GM23338 (cell line): ENCODE data around the gene FYN. TPM values are rescaled to one million over a fixed set of nuclear protein-coding genes. Genes with fewer than 3 reads are reported as not detected.

ENCODE experiments used
- ATAC-seq: fragments of 200-7000 bp; cut with Tn5 transposase; 3 replicates; pipeline ENCODE4 v1.9.1; 2020
- DNase-seq: peaks from one replicate; pipeline ENCODE4 v3.0.0-alpha.2; 2015; ENCODE audit warnings: low spot score
- H2AFZ ChIP-seq: fragments of 200-600 bp; sonication (generic); 2 replicates; pipeline ENCODE4 v1.8.0; 2016; ENCODE audit warnings: antibody characterized with exemption, mild to moderate bottlenecking, moderate library complexity
- H3F3A ChIP-seq: fragments of 200-600 bp; sonication (generic); replicated peaks from 2 replicates; pipeline ENCODE4 v1.8.0; 2017; ENCODE audit warnings: antibody characterized with exemption, mixed run types, low read depth
- H3K27ac ChIP-seq: fragments of 200-600 bp; sonication (generic); 2 replicates; pipeline ENCODE4 v1.6.1; 2016; ENCODE audit warnings: low read depth
- H3K27me3 ChIP-seq: fragments of 200-600 bp; sonication (generic); 2 replicates; pipeline ENCODE4 v1.8.0; 2016; ENCODE audit warnings: mild to moderate bottlenecking, mixed run types, moderate library complexity; ENCODE audit not compliant: insufficient read depth
- H3K36me3 ChIP-seq: fragments of 200-600 bp; sonication (generic); 2 replicates; pipeline ENCODE4 v1.8.0; 2016; ENCODE audit warnings: mild to moderate bottlenecking; ENCODE audit not compliant: insufficient read depth
- H3K4me1 ChIP-seq: fragments of 200-600 bp; sonication (generic); 2 replicates; pipeline ENCODE4 v1.8.0; 2016; ENCODE audit warnings: mild to moderate bottlenecking, moderate library complexity; ENCODE audit not compliant: insufficient read depth
- H3K4me2 ChIP-seq: fragments of 200-600 bp; sonication (generic); 2 replicates; pipeline ENCODE4 v1.7.1; 2017; ENCODE audit warnings: mixed run types
- H3K4me3 ChIP-seq: fragments of 200-600 bp; sonication (generic); 2 replicates; pipeline ENCODE4 v1.6.1; 2016; ENCODE audit warnings: mixed run types
- H3K79me2 ChIP-seq: fragments of 200-600 bp; sonication (generic); replicated peaks from 2 replicates; pipeline ENCODE4 v1.8.0; 2017; ENCODE audit warnings: mild to moderate bottlenecking; ENCODE audit not compliant: insufficient read depth
- H3K9me2 ChIP-seq: fragments of 200-600 bp; sonication (generic); 2 replicates; pipeline ENCODE4 v1.8.0; 2017; ENCODE audit not compliant: insufficient read depth
- H4K20me1 ChIP-seq: fragments of 200-600 bp; sonication (generic); replicated peaks from 2 replicates; pipeline ENCODE4 v1.8.0; 2017; ENCODE audit warnings: mild to moderate bottlenecking; ENCODE audit not compliant: insufficient read depth
- H3K27ac Mint-ChIP-seq: 2 replicates; pipeline ENCODE4 v1.8.0; 2020; ENCODE audit warnings: inconsistent platforms, mild to moderate bottlenecking, moderate library complexity, mixed read lengths
- H3K27me3 Mint-ChIP-seq: 3 replicates; pipeline ENCODE4 v1.8.0; 2022; ENCODE audit warnings: low read depth, mild to moderate bottlenecking, moderate library complexity, mixed read lengths, inconsistent platforms; ENCODE audit not compliant: insufficient read depth, poor library complexity
- H3K36me3 Mint-ChIP-seq: 3 replicates; pipeline ENCODE4 v1.8.0; 2021; ENCODE audit warnings: low read depth, mild to moderate bottlenecking, inconsistent platforms, moderate library complexity, mixed read lengths
- H3K4me1 Mint-ChIP-seq: 3 replicates; pipeline ENCODE4 v1.8.0; 2020; ENCODE audit warnings: mild to moderate bottlenecking, inconsistent platforms, mixed read lengths
- H3K4me3 Mint-ChIP-seq: 3 replicates; pipeline ENCODE4 v1.8.0; 2021; ENCODE audit warnings: moderate library complexity, mild to moderate bottlenecking, inconsistent platforms, mixed read lengths
- H3K9me3 Mint-ChIP-seq: 3 replicates; pipeline ENCODE4 v1.8.0; 2020; ENCODE audit warnings: moderate library complexity, mild to moderate bottlenecking, inconsistent platforms, mixed read lengths
- CREB1 ChIP-seq: fragments of 250-450 bp; sonication (Bioruptor Pico); IDR thresholded peaks from 2 replicates; pipeline ENCODE4 v1.5.0; 2020; ENCODE audit warnings: low read depth, mild to moderate bottlenecking, moderate library complexity
- ETS1 ChIP-seq: IDR thresholded peaks from 2 replicates; pipeline ENCODE4 v1.6.1; 2016; ENCODE audit warnings: antibody characterized with exemption
- EZH2phosphoT487 ChIP-seq: fragments of 200-600 bp; sonication (generic); IDR thresholded peaks from one replicate; pipeline ENCODE4 v1.8.1; 2018; ENCODE audit warnings: antibody characterized with exemption; ENCODE audit not compliant: unreplicated experiment
- JUNB ChIP-seq: IDR thresholded peaks from one replicate; pipeline ENCODE4 v1.6.1; 2016; ENCODE audit warnings: antibody characterized with exemption; ENCODE audit not compliant: unreplicated experiment
- REST ChIP-seq: IDR thresholded peaks from one replicate; pipeline ENCODE4 v1.6.1; 2018; ENCODE audit warnings: antibody characterized with exemption; ENCODE audit not compliant: unreplicated experiment
- STAT1 ChIP-seq: IDR thresholded peaks from one replicate; pipeline ENCODE4 v1.6.1; 2016; ENCODE audit warnings: antibody characterized with exemption; ENCODE audit not compliant: unreplicated experiment
- ZNF114 ChIP-seq: fragments of 250-450 bp; sonication (Bioruptor Pico); IDR thresholded peaks from 2 replicates; pipeline ENCODE4 v1.5.0; 2020; ENCODE audit warnings: mild to moderate bottlenecking, moderate library complexity
- ZNF462 ChIP-seq: fragments of 250-450 bp; sonication (Bioruptor Pico); IDR thresholded peaks from 2 replicates; pipeline ENCODE4 v1.5.0; 2020; ENCODE audit warnings: mild to moderate bottlenecking, moderate library complexity
- polyA plus RNA-seq: library from polyadenylated mRNA; unstranded; fragments of >200 nt; fragmentation: Nextera tagmentation; extraction: Ambion mirVana; gene quantifications from 2 replicates; pipeline ENCODE4 v1.2.1, GENCODE V29; 2016
- total RNA-seq: library from RNA; depleted of rRNA; stranded (reverse); fragments of >200 nt; shearing (Covaris generic); gene quantifications from 2 replicates; pipeline ENCODE4 v1.2.3, GENCODE V29; 2014
- TF ChIP-seq, protein P1 (sequence below), 2 experiments: fragments of 200-600 bp in 1 of 2; sonication (generic) in 1 of 2; conservative IDR thresholded peaks; 2 replicates each; pipeline versions ENCODE4 v1.5.1 to v1.6.1; 2016 to 2017; ENCODE audit warnings: antibody characterized with exemption in 2 of 2, low read depth in 2 of 2, mild to moderate bottlenecking in 2 of 2, moderate library complexity in 1 of 2

The FYN gene
- total and polyA plus RNA-seq, 2 experiments from 2014 or later, result 46.8 to 143 TPM

- no peak for TF ChIP-seq REST
- TF ChIP-seq ZNF114, result no peak
- TF ChIP-seq JUNB, result no peak
Observed at GRCh38 chr6:111703723-111704122, 169.5 kb downstream of the FYN start (continued).

- H3F3A ChIP-seq, result no peaks in the 10 kb centered on the region; the same call in 1 of the 2 replicates
- no peaks in the 10 kb centered on the region for H3K79me2 ChIP-seq
- Mint-ChIP-seq H3K27ac (no peak overlapping the region), H3K4me1 (no peaks in the 10 kb centered on the region), H3K36me3 (peaks cover 20% of the 10 kb centered on the region; the same call in 2 of the 3 replicates), H3K9me3 (no peaks in the 10 kb centered on the region), H3K27me3 (peaks cover 2% of the 10 kb centered on the region), H3K4me3 (no peak overlapping the region)
- H3K27me3 ChIP-seq, result no peaks in the 10 kb centered on the region
- H3K4me1 ChIP-seq, result no peaks in the 10 kb centered on the region
- H3K27ac ChIP-seq, result no peak overlapping the region
- no peaks in the 10 kb centered on the region for H3K9me2 ChIP-seq
- H4K20me1 ChIP-seq, result no peaks in the 10 kb centered on the region; the same call in 1 of the 2 replicates
- ATAC-seq, result no peak
- no peak overlapping the region for H3K4me3 ChIP-seq
- H3K4me2 ChIP-seq, result no peak overlapping the region
- no peak overlapping the region for H2AFZ ChIP-seq
- 0 out of 2 replicates have a peak, but pooled peaks cover 3% of the 10 kb centered on the region for H3K36me3 ChIP-seq
- DNase-seq, result no peak
- TF ChIP-seq ETS1, result no peak
- TF ChIP-seq EZH2phosphoT487, result no peak
- TF ChIP-seq CREB1 (CRISPR knock-in tag), result no peak
- TF ChIP-seq STAT1, result no peak
- TF ChIP-seq REST, result no peak
- no peak for TF ChIP-seq ZNF462
- no peak for TF ChIP-seq JUNB
- TF ChIP-seq, protein P1, sequence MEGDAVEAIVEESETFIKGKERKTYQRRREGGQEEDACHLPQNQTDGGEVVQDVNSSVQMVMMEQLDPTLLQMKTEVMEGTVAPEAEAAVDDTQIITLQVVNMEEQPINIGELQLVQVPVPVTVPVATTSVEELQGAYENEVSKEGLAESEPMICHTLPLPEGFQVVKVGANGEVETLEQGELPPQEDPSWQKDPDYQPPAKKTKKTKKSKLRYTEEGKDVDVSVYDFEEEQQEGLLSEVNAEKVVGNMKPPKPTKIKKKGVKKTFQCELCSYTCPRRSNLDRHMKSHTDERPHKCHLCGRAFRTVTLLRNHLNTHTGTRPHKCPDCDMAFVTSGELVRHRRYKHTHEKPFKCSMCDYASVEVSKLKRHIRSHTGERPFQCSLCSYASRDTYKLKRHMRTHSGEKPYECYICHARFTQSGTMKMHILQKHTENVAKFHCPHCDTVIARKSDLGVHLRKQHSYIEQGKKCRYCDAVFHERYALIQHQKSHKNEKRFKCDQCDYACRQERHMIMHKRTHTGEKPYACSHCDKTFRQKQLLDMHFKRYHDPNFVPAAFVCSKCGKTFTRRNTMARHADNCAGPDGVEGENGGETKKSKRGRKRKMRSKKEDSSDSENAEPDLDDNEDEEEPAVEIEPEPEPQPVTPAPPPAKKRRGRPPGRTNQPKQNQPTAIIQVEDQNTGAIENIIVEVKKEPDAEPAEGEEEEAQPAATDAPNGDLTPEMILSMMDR (conservative IDR thresholded peaks at IDR 0.05; ENCODE audit: low read depth in 2 of 2), result no peak
Observed at GRCh38 chr6:111702268-111702667, 171.0 kb downstream of the FYN start.
